Hepatocyte (in vitro differentiated cells): ENCODE measurements around the gene SHISA7. TPM values are rescaled to one million over a fixed set of nuclear protein-coding genes. Genes with fewer than 3 reads are reported as not detected.
A peak's percentile ranks its signal among the peaks of the same experiment; 100 is the strongest.

ENCODE experiments used
- DNase-seq: peaks from one replicate; pipeline ENCODE4 v3.0.0-alpha.2; 2016; ENCODE audit warnings: low spot score
- H2AFZ ChIP-seq: fragments of 200-600 bp; sonication (generic); 2 replicates; pipeline ENCODE4 v1.6.0; 2016; ENCODE audit warnings: antibody characterized with exemption, mild to moderate bottlenecking
- H3K27ac ChIP-seq: fragments of 200-600 bp; sonication (generic); 2 replicates; pipeline ENCODE4 v1.5.1; 2016; ENCODE audit warnings: mild to moderate bottlenecking
- H3K27me3 ChIP-seq: fragments of 200-600 bp; sonication (generic); 2 replicates; pipeline ENCODE4 v1.6.1; 2016
- H3K36me3 ChIP-seq: fragments of 200-600 bp; sonication (generic); replicated peaks from 2 replicates; pipeline ENCODE4 v1.5.1; 2016; ENCODE audit warnings: low read depth; ENCODE audit not compliant: insufficient read depth
- H3K4me1 ChIP-seq: fragments of 200-600 bp; sonication (generic); 2 replicates; pipeline ENCODE4 v1.5.1; 2016; ENCODE audit warnings: mild to moderate bottlenecking, moderate library complexity; ENCODE audit not compliant: insufficient read depth
- H3K4me2 ChIP-seq: fragments of 200-600 bp; sonication (generic); 2 replicates; pipeline ENCODE4 v1.6.0; 2016
- H3K4me3 ChIP-seq: fragments of 200-600 bp; sonication (generic); 2 replicates; pipeline ENCODE4 v1.5.1; 2016; ENCODE audit warnings: mild to moderate bottlenecking
- H3K79me2 ChIP-seq: fragments of 200-600 bp; sonication (generic); 2 replicates; pipeline ENCODE4 v1.6.0; 2017; ENCODE audit warnings: mild to moderate bottlenecking
- H3K9me2 ChIP-seq: fragments of 200-600 bp; sonication (generic); replicated peaks from 2 replicates; pipeline ENCODE4 v1.6.0; 2017; ENCODE audit warnings: mild to moderate bottlenecking; ENCODE audit not compliant: insufficient read depth
- H3K9me3 ChIP-seq: fragments of 200-600 bp; sonication (generic); 2 replicates; pipeline ENCODE4 v1.5.1; 2016; ENCODE audit warnings: low read depth, mild to moderate bottlenecking
- H4K20me1 ChIP-seq: fragments of 200-600 bp; sonication (generic); 2 replicates; pipeline ENCODE4 v1.6.0; 2016; ENCODE audit warnings: mild to moderate bottlenecking; ENCODE audit not compliant: insufficient read depth, poor library complexity, severe bottlenecking
- CTCF ChIP-seq: fragments of 200-600 bp; sonication (generic); IDR thresholded peaks from 2 replicates; pipeline ENCODE4 v1.5.1; 2016; ENCODE audit warnings: antibody characterized with exemption, mild to moderate bottlenecking; ENCODE audit not compliant: poor library complexity
- EZH2 ChIP-seq: fragments of 200-600 bp; sonication (generic); IDR thresholded peaks from 2 replicates; pipeline ENCODE4 v1.6.1; 2016; ENCODE audit warnings: antibody characterized with exemption, mild to moderate bottlenecking, borderline replicate concordance
- EZH2phosphoT487 ChIP-seq: fragments of 200-600 bp; sonication (generic); IDR thresholded peaks from one replicate; pipeline ENCODE4 v1.6.1; 2018; ENCODE audit warnings: antibody characterized with exemption, mild to moderate bottlenecking, low read depth, moderate library complexity; ENCODE audit not compliant: unreplicated experiment, severe bottlenecking
- WGBS: methylation state at CpG from one replicate; pipeline ENCODE4 v1.1.6; 2016; ENCODE audit warnings: low lambda C conversion rate; ENCODE audit errors: missing lambda C conversion rate; 5-methylcytosine and 5-hydroxymethylcytosine counted together
- polyA plus RNA-seq: library from polyadenylated mRNA; unstranded; fragments of >200 nt; fragmentation: Nextera tagmentation; extraction: Ambion mirVana; gene quantifications from 2 replicates; pipeline ENCODE4 v1.2.1, GENCODE V29; 2016
- total RNA-seq: library from RNA; depleted of rRNA; stranded (reverse); fragments of >200 nt; gene quantifications from 2 replicates; pipeline ENCODE4 v1.2.3, GENCODE V29; 2014

The SHISA7 gene
- total and polyA plus RNA-seq, 2 experiments from 2014 or later: not detected

GRCh38 chr19:55461974-55462626, 19.0 kb upstream of the SHISA7 start:
- Histone ChIP-seq H3K27ac (no peak overlapping the region), H3K9me2 (no peaks in the 10 kb centered on the region), H3K9me3 (no peaks in the 10 kb centered on the region), H3K4me1 (peaks cover 4% of the 10 kb centered on the region), H3K36me3 (no peaks in the 10 kb centered on the region), H3K4me2 (peak overlapping the region; percentile 84), H3K79me2 (peaks cover 11% of the 10 kb centered on the region), H4K20me1 (peaks cover 7% of the 10 kb centered on the region), H2AFZ (peak overlapping the region; percentile 85), H3K4me3 (peak overlapping the region; percentile 10), H3K27me3 (no peaks in the 10 kb centered on the region)
- no peak for DNase-seq
- WGBS: 35% methylated on average over 23 of the region's 27 CpGs
- TF ChIP-seq EZH2: no peak
- no peak for TF ChIP-seq EZH2phosphoT487
- TF ChIP-seq CTCF: no peak

- Histone ChIP-seq H3K79me2 (peaks cover 11% of the 10 kb centered on the region), H3K4me3 (peak within 1 kb of the TSS; percentile 45), H3K9me3 (no peaks in the 10 kb centered on the region), H2AFZ (peak within 1 kb of the TSS; percentile 85), H3K9me2 (no peaks in the 10 kb centered on the region), H4K20me1 (peaks cover 7% of the 10 kb centered on the region), H3K27ac (peak within 1 kb of the TSS; percentile 86), H3K4me2 (peak within 1 kb of the TSS; percentile 88), H3K36me3 (no peaks in the 10 kb centered on the region), H3K27me3 (no peaks in the 10 kb centered on the region), H3K4me1 (peaks cover 4% of the 10 kb centered on the region)
- TF ChIP-seq CTCF (no peak), EZH2phosphoT487 (no peak), EZH2 (no peak)
- DNase-seq: peak; percentile 100
- under 1% methylated on average over 48 of the region's 54 CpGs for whole genome bisulfite sequencing
Measured at GRCh38 chr19:55461259-55461973, 18.3 kb upstream of the SHISA7 start, which contains the start of gene ISOC2. Gene ISOC2 (minus strand): TSS chr19:55461642. CDS start chr19:55456486, 5,156 bp downstream.

- H2AFZ ChIP-seq: no peak overlapping the region
- H3K79me2 ChIP-seq: peaks cover 11% of the 10 kb centered on the region
- H3K27me3 ChIP-seq: no peaks in the 10 kb centered on the region
- H4K20me1 ChIP-seq: peaks cover 7% of the 10 kb centered on the region
- H3K9me2 ChIP-seq: no peaks in the 10 kb centered on the region
- peak; percentile 91 for DNase-seq
- peaks cover 4% of the 10 kb centered on the region for H3K4me1 ChIP-seq
- H3K36me3 ChIP-seq: no peaks in the 10 kb centered on the region
- H3K4me2 ChIP-seq: peak overlapping the region; percentile 88
- H3K9me3 ChIP-seq: no peaks in the 10 kb centered on the region
- peak overlapping the region; percentile 17 for H3K4me3 ChIP-seq
- 11% methylated on average over 15 of the region's 24 CpGs for WGBS
- peak overlapping the region; percentile 86 for H3K27ac ChIP-seq
- TF ChIP-seq CTCF (no peak), EZH2 (no peak), EZH2phosphoT487 (no peak)
Measured at GRCh38 chr19:55460670-55461258, 17.7 kb upstream of the SHISA7 start.
